K562 (cell line): ENCODE data around the gene SCMH1. TPM values are rescaled to one million over a fixed set of nuclear protein-coding genes. Genes with fewer than 3 reads are reported as not detected.
A peak's percentile ranks its signal among the peaks of the same experiment; 100 is the strongest.

Experiments
- KAT7 ChIP-seq: sonication (generic); formaldehyde crosslinking; IDR thresholded peaks from 2 replicates; pipeline ENCODE4 v1.8.0; 2022; ENCODE audit warnings: missing genetic modification reagents, mild to moderate bottlenecking, borderline replicate concordance
- NCOA2 ChIP-seq, 2 experiments: fragments of 450-650 bp; IDR thresholded peaks; 2 replicates each; pipeline ENCODE4 v1.6.1; 2018; ENCODE audit warnings: mild to moderate bottlenecking in 2 of 2, moderate library complexity in 1 of 2; ENCODE audit not compliant: partially characterized antibody in 2 of 2
- NFRKB ChIP-seq: fragments of 450-650 bp; IDR thresholded peaks from 2 replicates; pipeline ENCODE4 v1.6.1; 2016; ENCODE audit warnings: low read depth
- OTX1 ChIP-seq: fragments of 450-650 bp; formaldehyde crosslinking; IDR thresholded peaks from 2 replicates; pipeline ENCODE4 v1.4.0; 2022; ENCODE audit warnings: mild to moderate bottlenecking
- PHB ChIP-seq: fragments of 250-450 bp; sonication (Bioruptor Pico); IDR thresholded peaks from 2 replicates; pipeline ENCODE4 v1.5.0; 2021
- PHF21A ChIP-seq: fragments of 450-650 bp; IDR thresholded peaks from 2 replicates; pipeline ENCODE4 v1.6.1; 2017; ENCODE audit warnings: low read depth, borderline replicate concordance
- PRPF4 ChIP-seq: fragments of 200-400 bp; formaldehyde crosslinking; IDR thresholded peaks from one replicate; pipeline ENCODE4 v1.6.1; 2017; ENCODE audit warnings: low read length, low read depth, mild to moderate bottlenecking; ENCODE audit not compliant: insufficient read depth, poor library complexity, severe bottlenecking
- SMARCA4 ChIP-seq: fragments of 450-650 bp; IDR thresholded peaks from 2 replicates; pipeline ENCODE4 v1.6.1; 2016
- ZNF175 ChIP-seq: fragments of 200-800 bp; sonication (Bioruptor generic); IDR thresholded peaks from 2 replicates; pipeline ENCODE4 v1.6.1; 2016; ENCODE audit warnings: low read depth, mild to moderate bottlenecking, missing genetic modification characterization, missing compliant biosample characterization
- ZNF586 ChIP-seq: fragments of 450-650 bp; formaldehyde crosslinking; conservative IDR thresholded peaks from 2 replicates; pipeline ENCODE4 v1.4.0; 2020; ENCODE audit warnings: mild to moderate bottlenecking, moderate library complexity
- polyA plus RNA-seq, 8 experiments: library from polyadenylated mRNA; depleted of rRNA in 4 of 8; stranded (reverse) in 5 of 8; unstranded in 3 of 8; fragments of >200 nt; fragmentation: Nextera tagmentation in 2 of 8; fragmentation: Illumina TruSeq in 1 of 8; extraction: Ambion mirVana in 2 of 8; extraction: Trizol in 1 of 8; gene quantifications; 2 replicates each; pipeline versions ENCODE4 v1.2.1 to v1.2.3, GENCODE V29; 2011 to 2014; ENCODE audit warnings: inconsistent platforms in 1 of 8, missing spikeins in 1 of 8
- total RNA-seq, 7 experiments: library from RNA; depleted of rRNA in 6 of 7; stranded (reverse); fragments of >200 nt in 6 of 7; fragmentation: Illumina TruSeq in 2 of 7; extraction: Trizol in 2 of 7; gene quantifications; 2 replicates each; pipeline versions ENCODE4 v1.2.1 to v1.2.3, GENCODE V29; 2011 to 2021; ENCODE audit warnings: low replicate concordance in 1 of 7
- TF ChIP-seq, protein P1 (sequence below): sonication (generic); formaldehyde crosslinking; IDR thresholded peaks from 2 replicates; pipeline ENCODE4 v1.8.1; 2023; ENCODE audit warnings: missing genetic modification reagents, mild to moderate bottlenecking, borderline replicate concordance
- TF ChIP-seq, protein P2 (sequence below): sonication (generic); formaldehyde crosslinking; IDR thresholded peaks from 2 replicates; pipeline ENCODE4 v1.8.1; 2023; ENCODE audit warnings: mild to moderate bottlenecking, missing genetic modification reagents
- TF ChIP-seq, protein P3 (sequence below): sonication (generic); formaldehyde crosslinking; IDR thresholded peaks from 2 replicates; pipeline ENCODE4 v1.9.0; 2022; ENCODE audit warnings: mild to moderate bottlenecking, missing genetic modification reagents
- TF ChIP-seq, protein P4 (sequence below), 2 experiments: fragments of 150-350 bp in 1 of 2; IDR thresholded peaks; 2 replicates each; pipeline ENCODE4 v1.6.1; 2012 to 2016; ENCODE audit warnings: low read depth in 2 of 2, low read length in 2 of 2, mild to moderate bottlenecking in 1 of 2, moderate library complexity in 1 of 2
- TF ChIP-seq, protein P5 (sequence below): sonication (generic); formaldehyde crosslinking; IDR thresholded peaks from 2 replicates; pipeline ENCODE4 v1.8.0; 2022; ENCODE audit warnings: mild to moderate bottlenecking, missing genetic modification reagents

SCMH1 gene
- total and polyA plus RNA-seq, 9 of the 15 experiments (the other 6 are each of a cell fraction or from before 2014, with no cell fraction given): 8.5 to 37.0 (median 26.8) TPM

DNA sequence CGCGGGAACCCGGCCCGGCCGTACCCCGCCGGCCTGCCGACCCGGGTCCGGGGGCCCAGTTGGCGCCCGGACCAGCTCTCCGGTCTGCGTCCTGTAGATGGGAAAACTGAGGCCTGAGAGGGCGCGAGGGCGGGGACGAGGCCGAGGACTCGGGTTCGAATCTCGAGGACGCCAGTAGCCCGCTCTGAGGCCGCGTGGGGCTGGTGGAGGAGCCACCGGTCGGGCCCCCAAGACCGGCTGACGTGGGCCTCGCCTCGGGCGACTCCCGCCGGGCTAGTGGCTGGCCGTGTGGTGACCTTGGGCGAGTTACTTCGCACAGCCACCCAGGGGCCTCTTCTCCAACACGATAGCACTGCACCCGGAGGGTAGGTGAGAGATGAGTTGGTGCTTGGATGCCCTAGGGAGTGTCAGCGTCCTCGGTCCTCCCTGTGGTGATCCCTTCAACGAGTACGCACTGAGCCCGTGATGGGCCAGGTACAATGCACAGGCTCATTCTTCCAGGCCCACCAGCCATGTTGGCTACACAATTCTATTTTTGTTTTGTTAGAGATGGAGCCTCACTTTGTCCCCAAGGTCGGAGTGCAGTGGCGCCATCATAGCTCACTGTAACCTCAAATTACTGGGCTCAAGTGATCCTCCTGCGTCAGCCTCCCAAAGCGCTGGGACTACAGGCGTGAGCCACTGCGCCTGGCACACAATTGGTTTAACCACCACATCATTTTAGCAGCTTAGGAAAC lies 404 bp upstream of the SCMH1 start (continued):
- TF ChIP-seq, protein P1, sequence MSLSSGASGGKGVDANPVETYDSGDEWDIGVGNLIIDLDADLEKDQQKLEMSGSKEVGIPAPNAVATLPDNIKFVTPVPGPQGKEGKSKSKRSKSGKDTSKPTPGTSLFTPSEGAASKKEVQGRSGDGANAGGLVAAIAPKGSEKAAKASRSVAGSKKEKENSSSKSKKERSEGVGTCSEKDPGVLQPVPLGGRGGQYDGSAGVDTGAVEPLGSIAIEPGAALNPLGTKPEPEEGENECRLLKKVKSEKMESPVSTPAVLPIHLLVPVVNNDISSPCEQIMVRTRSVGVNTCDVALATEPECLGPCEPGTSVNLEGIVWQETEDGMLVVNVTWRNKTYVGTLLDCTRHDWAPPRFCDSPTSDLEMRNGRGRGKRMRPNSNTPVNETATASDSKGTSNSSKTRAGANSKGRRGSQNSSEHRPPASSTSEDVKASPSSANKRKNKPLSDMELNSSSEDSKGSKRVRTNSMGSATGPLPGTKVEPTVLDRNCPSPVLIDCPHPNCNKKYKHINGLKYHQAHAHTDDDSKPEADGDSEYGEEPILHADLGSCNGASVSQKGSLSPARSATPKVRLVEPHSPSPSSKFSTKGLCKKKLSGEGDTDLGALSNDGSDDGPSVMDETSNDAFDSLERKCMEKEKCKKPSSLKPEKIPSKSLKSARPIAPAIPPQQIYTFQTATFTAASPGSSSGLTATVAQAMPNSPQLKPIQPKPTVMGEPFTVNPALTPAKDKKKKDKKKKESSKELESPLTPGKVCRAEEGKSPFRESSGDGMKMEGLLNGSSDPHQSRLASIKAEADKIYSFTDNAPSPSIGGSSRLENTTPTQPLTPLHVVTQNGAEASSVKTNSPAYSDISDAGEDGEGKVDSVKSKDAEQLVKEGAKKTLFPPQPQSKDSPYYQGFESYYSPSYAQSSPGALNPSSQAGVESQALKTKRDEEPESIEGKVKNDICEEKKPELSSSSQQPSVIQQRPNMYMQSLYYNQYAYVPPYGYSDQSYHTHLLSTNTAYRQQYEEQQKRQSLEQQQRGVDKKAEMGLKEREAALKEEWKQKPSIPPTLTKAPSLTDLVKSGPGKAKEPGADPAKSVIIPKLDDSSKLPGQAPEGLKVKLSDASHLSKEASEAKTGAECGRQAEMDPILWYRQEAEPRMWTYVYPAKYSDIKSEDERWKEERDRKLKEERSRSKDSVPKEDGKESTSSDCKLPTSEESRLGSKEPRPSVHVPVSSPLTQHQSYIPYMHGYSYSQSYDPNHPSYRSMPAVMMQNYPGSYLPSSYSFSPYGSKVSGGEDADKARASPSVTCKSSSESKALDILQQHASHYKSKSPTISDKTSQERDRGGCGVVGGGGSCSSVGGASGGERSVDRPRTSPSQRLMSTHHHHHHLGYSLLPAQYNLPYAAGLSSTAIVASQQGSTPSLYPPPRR: no peak
- no peak for TF ChIP-seq SMARCA4
- 0 out of 2 replicates have a peak, but pooled peaks have one; percentile 21 for TF ChIP-seq NFRKB
- no peak for TF ChIP-seq PHF21A
- TF ChIP-seq, protein P2, sequence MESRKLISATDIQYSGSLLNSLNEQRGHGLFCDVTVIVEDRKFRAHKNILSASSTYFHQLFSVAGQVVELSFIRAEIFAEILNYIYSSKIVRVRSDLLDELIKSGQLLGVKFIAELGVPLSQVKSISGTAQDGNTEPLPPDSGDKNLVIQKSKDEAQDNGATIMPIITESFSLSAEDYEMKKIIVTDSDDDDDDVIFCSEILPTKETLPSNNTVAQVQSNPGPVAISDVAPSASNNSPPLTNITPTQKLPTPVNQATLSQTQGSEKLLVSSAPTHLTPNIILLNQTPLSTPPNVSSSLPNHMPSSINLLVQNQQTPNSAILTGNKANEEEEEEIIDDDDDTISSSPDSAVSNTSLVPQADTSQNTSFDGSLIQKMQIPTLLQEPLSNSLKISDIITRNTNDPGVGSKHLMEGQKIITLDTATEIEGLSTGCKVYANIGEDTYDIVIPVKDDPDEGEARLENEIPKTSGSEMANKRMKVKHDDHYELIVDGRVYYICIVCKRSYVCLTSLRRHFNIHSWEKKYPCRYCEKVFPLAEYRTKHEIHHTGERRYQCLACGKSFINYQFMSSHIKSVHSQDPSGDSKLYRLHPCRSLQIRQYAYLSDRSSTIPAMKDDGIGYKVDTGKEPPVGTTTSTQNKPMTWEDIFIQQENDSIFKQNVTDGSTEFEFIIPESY (CRISPR knock-in tag): peak; percentile 62; the same call in 1 of the 2 replicates
- TF ChIP-seq, protein P3, sequence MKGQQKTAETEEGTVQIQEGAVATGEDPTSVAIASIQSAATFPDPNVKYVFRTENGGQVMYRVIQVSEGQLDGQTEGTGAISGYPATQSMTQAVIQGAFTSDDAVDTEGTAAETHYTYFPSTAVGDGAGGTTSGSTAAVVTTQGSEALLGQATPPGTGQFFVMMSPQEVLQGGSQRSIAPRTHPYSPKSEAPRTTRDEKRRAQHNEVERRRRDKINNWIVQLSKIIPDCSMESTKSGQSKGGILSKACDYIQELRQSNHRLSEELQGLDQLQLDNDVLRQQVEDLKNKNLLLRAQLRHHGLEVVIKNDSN (CRISPR knock-in tag): no peak
- TF ChIP-seq NCOA2 (IDR thresholded peaks at IDR 0.05; ENCODE audit: partially characterized antibody in 2 of 2): no peak
- TF ChIP-seq ZNF175: no peak
- TF ChIP-seq OTX1 (CRISPR knock-in tag): no peak
- TF ChIP-seq, protein P4, sequence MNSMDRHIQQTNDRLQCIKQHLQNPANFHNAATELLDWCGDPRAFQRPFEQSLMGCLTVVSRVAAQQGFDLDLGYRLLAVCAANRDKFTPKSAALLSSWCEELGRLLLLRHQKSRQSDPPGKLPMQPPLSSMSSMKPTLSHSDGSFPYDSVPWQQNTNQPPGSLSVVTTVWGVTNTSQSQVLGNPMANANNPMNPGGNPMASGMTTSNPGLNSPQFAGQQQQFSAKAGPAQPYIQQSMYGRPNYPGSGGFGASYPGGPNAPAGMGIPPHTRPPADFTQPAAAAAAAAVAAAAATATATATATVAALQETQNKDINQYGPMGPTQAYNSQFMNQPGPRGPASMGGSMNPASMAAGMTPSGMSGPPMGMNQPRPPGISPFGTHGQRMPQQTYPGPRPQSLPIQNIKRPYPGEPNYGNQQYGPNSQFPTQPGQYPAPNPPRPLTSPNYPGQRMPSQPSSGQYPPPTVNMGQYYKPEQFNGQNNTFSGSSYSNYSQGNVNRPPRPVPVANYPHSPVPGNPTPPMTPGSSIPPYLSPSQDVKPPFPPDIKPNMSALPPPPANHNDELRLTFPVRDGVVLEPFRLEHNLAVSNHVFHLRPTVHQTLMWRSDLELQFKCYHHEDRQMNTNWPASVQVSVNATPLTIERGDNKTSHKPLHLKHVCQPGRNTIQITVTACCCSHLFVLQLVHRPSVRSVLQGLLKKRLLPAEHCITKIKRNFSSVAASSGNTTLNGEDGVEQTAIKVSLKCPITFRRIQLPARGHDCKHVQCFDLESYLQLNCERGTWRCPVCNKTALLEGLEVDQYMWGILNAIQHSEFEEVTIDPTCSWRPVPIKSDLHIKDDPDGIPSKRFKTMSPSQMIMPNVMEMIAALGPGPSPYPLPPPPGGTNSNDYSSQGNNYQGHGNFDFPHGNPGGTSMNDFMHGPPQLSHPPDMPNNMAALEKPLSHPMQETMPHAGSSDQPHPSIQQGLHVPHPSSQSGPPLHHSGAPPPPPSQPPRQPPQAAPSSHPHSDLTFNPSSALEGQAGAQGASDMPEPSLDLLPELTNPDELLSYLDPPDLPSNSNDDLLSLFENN (IDR thresholded peaks at IDR 0.05; ENCODE audit: low read depth in 2 of 2, low read length in 2 of 2): no peak
- TF ChIP-seq ZNF586 (CRISPR knock-in tag): no peak
- TF ChIP-seq PHB (CRISPR knock-in tag): no peak
- TF ChIP-seq, protein P5, sequence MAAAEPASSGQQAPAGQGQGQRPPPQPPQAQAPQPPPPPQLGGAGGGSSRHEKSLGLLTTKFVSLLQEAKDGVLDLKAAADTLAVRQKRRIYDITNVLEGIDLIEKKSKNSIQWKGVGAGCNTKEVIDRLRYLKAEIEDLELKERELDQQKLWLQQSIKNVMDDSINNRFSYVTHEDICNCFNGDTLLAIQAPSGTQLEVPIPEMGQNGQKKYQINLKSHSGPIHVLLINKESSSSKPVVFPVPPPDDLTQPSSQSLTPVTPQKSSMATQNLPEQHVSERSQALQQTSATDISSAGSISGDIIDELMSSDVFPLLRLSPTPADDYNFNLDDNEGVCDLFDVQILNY (CRISPR knock-in tag): no peak
- peak; percentile 30 for TF ChIP-seq PRPF4
- TF ChIP-seq KAT7 (CRISPR knock-in tag): no peak; the same call in 1 of the 2 replicates
